ENCODE measurements around the gene SLC8A1.

SLC8A1 gene

DNA sequence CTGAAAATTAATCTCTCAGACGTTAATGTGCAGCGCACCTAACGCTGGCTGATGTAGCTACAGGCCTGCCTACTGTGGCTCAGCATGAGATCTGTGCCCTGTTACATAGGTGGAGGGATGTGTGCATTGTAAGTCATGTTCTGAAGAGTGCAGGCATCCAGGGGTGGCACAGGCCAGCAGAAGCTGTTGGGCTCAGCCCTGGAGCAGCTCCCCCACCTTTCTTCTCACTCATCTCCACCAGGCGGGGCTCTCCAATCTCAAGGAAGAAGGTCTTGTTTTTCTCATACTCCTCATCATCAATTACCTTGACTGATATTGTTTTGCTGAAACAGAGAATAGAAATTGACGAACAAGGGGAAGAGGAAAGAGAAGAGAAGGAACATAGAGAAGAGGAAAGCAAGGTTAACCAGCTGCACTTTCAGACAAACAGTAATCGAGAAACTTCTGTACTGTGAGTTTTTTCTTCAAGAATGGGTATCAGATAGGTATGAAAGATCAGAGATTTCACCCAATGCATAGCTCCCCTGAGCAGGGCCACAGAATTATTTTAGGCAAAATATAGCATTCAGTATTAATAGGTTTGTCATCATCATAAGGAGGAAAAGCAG, 273.6 kb downstream of the SLC8A1 start:
- DNase-seq = no peak

DNA sequence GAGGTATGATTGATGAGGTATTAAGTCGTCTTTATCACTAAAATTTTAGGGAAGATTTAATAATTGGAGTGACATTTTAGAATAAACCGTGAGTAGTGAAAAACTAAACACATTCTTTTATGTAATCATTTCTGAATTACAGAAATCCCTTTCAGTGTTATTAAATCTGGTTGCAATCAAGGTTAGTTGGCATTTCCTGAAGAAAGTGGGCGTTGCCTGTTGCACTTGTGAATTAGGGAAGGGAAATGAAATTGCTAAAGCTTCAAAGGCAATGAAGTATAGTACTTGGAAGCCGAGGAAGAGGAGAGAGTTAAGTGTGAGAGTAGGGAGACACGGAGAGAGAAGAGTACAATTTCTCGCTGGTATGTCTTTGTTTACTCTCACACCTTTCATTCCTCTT, 274.5 kb downstream of the SLC8A1 start:
- DNase-seq = no peak

GRCh38 chr2:40173276-40173675, 278.6 kb downstream of the SLC8A1 start:
- DNase-seq = no peak

DNA sequence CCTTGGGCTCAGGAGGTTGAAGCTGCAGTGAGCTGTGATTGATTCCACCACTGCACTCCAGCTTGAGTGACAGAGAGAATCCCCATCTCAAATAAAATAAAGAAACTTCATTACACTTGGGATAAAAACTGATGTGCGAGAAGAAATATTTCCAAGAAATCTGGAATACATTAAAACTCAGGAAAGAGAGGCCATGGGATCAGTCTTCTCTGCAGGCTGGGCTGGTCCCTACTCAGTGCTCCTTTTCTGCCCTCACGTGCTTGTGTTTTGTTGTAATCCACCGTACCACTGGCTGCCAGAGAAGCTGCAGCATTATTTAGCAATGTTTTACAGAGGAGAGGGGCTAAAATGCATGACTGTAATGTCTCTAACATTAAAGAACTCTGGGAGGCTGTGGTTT, 282.0 kb downstream of the SLC8A1 start:
- DNase-seq = no peak

DNA sequence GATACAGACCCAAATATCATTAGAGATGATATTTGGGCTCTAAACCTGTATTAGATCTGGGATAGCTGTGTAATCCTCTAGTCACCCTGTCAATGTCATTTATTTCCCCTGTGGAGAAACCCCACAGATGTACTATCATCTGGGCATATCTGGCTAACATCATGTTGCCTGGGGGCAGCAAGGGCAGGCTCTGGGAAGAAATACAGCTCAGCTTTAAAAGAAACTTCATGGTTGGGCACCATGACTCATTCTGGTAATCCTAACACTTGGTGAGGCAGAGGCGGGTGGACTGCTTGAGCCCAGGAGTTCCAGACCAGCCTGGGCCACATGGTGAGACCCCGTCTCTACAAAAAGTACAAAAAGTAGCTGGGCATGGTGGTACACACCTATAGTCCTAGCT, 282.5 kb downstream of the SLC8A1 start:
- no peak for DNase-seq

GRCh38 chr2:40168546-40168945, 283.3 kb downstream of the SLC8A1 start:
- no peak for DNase-seq

DNA sequence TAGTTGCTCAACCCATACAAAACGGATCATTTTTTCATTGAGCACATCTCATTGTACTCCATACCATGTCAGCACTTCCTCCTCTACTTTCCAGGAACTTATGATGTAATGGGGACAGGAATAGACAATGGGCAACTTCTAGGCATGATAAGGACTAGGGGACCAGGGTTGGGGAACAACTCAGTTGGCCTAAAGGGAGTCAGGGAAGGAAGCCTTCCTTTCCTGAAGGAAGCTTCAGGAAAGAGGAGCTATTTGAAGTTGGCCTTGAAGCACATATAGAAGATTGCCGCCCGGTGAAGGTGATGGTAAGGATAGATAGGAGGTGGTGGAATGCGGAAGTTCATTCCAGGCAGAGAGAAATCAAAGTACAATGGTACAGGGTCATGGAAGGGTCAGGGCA, 283.9 kb downstream of the SLC8A1 start:
- DNase-seq = no peak

GRCh38 chr2:40166006-40166405, 285.9 kb downstream of the SLC8A1 start:
- no peak for DNase-seq

- DNase-seq = no peak
Measured at GRCh38 chr2:40165509-40165844, 286.4 kb downstream of the SLC8A1 start.

DNA sequence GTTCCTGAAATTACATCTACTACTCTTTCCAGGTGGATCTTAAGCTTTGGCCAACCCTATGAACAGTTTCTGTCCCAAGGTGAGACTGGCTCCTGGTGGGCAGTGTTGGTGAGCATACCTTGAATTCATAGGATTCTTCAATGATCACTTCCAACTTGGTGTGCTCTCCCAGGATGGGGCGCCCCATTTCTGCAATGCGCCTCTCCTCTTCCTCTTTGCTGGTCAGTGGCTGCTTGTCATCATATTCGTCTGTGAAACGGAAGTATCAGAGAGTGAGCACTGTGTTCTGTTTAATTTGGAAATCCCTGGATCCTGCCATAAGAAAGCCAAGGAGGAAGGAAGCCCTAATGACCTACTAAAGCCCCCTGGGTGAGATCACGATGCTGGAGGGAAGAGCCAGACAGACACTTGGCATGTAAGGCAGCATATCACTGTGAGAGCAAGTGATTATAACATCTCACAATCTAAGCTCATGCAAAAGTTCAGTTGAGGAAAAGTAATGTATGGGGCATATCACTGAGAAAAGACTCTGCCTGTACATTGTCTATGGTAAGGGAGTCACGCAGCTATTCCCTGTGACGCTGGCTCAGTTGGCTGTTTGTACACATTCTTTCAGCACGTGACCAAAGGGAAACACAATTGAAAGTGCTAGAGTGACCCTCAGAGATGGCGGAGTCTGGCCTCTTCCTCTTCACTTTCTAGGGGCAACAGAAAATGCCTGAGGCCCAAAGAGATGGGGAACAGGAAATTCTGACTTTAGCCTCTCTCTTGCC, 287.0 kb downstream of the SLC8A1 start:
- no peak for DNase-seq

DNA sequence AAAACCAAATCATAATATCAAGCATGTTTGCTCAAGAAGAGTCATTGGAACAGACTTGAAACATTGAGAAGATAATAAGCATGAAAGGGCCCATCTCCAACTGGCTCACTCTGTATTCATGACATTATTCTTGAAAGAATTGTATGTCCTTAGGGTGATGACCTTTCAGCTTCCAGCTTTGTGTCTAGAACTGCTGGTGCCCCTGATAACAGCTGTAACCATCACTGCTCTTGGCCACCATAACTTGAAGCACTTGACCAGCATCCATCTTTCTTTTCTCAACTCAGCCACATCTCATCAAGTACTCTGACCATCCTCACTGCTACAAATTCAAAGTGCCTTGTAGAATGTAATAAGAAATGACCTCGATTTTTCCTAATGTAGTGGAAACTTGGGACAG, 289.9 kb downstream of the SLC8A1 start:
- no peak for DNase-seq

DNA sequence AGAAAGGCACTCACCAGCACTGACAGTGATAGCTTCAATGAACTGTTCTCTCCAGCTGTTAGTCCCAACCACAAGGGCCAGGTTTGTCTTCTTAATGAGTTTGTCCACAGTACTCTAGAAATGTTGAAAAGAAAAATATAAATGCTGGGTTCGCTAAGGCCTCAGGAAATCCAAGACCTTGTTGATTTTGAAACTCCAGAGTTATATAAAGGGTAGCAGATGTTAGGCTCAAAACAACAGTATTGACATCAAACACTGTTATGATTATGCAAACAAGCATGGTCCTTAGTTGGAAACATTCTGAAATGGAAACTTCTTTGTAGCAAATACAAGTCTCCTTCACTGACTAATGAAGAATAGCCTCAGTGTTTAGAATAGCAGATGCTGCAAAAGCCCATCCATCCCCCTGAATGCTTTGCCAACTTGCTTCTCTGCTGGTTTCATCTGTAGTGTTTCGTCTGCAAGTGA, 291.1 kb downstream of the SLC8A1 start:
- no peak for DNase-seq

- DNase-seq = no peak
Measured at GRCh38 chr2:40159333-40159732, 292.6 kb downstream of the SLC8A1 start.

GRCh38 chr2:40158781-40159180, 293.1 kb downstream of the SLC8A1 start:
- DNase-seq = no peak

DNA sequence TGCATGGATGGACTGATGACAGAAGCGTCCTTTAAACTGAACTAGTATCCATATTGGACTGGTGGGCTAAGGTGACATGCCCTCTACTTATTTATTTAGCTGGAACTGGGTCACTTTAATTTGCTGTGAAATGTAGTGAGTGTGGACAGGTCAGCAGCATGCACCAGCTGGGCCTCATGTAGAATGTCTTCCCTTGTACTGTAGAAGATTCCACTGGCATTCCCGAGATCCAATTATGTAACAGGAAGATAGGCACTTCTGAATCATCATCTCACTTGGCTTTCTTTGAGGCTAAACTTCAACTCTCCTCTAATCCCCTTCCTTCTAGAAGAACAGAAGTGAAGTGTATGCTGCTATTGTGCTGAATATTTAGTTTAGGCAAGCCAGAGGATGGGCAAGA, 296.2 kb downstream of the SLC8A1 start:
- no peak for DNase-seq

- no peak for DNase-seq
Measured at GRCh38 chr2:40150266-40150665, 301.6 kb downstream of the SLC8A1 start.

- DNase-seq = no peak
Measured at GRCh38 chr2:40148334-40148733, 303.6 kb downstream of the SLC8A1 start.

DNA sequence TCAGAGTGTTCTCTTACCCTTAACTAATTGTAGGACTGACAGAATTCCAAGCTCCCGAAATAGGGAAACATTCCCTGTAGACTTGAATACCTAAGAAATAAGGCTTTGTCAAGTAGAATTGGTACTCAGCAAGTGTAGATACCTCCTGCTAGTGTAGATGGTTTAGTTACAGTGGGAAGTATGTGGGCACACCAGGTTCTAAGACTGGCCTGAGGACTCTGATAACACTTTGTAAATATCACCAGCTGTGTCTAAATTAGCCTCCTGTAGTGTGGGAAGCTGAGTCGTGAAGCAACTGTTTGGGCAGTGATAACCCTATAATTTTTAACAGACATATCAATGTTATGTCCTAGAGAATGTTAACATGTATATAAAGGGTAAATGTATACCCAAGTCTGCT, 304.5 kb downstream of the SLC8A1 start:
- DNase-seq = no peak

DNA sequence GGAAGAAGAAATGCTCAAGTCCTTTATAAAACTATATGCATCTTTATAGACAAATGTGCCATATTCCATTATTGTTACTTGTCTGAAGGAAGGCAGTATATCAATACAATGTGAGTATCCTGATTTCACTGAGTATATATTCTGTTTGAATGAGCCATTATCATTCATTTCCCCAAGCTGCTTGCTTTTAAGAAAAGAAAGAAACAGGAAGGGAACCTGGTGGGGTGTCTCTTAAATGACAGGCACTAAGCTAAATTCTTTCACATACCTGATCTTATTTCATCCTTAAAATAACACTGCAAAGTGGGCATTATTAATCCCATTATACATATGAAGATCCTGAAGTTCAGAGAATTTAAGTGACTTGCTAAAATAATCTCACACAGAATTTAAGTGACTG, 307.9 kb downstream of the SLC8A1 start:
- no peak for DNase-seq

GRCh38 chr2:40138314-40138713, 313.6 kb downstream of the SLC8A1 start:
- DNase-seq = no peak

GRCh38 chr2:40131081-40131704, 320.7 kb downstream of the SLC8A1 start:
- no peak for DNase-seq

GRCh38 chr2:40130251-40130994, 321.5 kb downstream of the SLC8A1 start:
- no peak for DNase-seq

DNA sequence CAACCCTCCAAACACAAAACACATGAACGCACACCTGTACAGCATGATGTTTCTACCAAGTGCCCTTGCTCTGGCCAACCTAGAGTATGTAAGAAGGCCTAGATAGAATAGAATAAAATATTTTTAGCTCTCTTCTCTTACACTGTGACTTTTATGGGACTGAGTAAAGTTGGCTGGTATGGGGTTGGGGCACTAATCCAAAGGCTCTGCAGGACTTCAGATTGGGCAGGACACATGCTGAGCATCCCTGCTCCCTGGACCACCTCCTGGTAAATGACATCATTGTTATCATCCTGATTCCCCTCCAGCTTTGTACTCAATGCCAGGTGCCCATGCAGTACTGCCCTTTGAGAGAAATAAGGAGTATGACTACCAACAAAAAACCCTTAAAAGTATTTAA, 322.2 kb downstream of the SLC8A1 start:
- DNase-seq = no peak

- DNase-seq = no peak
Measured at GRCh38 chr2:40128796-40129195, 323.1 kb downstream of the SLC8A1 start.

Data from GDM1 (cell line).